ENCODE results near the gene KIF13A. TPM values are rescaled to one million over a fixed set of nuclear protein-coding genes. Genes with fewer than 3 reads are reported as not detected.
"Not testable (repeated sequence)": the region's sequence is repeated elsewhere in the genome, so short reads cannot be mapped to it uniquely, and the experiment has no call there.

KIF13A gene
- total RNA-seq, 1 donor from 2014 or later: 59.0 TPM

- H3K27ac ChIP-seq: no peak overlapping the region
- H3K4me3 ChIP-seq: no peak overlapping the region
- H3K27me3 ChIP-seq: no peaks in the 10 kb centered on the region
- no peaks in the 10 kb centered on the region for H3K9me3 ChIP-seq
- H3K36me3 ChIP-seq: no peaks in the 10 kb centered on the region
- DNase-seq: no peak
- H3K4me1 ChIP-seq: peaks cover 19% of the 10 kb centered on the region
- intact Hi-C loops (cut with DNase I): no loop called here
- TF ChIP-seq CTCF (IDR thresholded peaks at IDR 0.05): no peak
- ATAC-seq: peak; percentile 55
These were observed 69.3 kb downstream of the KIF13A start for GRCh38 chr6:17917837-17918763.

GRCh38 chr6:17914651-17915050 lies 72.8 kb downstream of the KIF13A start:
- H3K9me3 ChIP-seq: no peaks in the 10 kb centered on the region
- H3K4me3 ChIP-seq: no peak overlapping the region
- TF ChIP-seq CTCF (IDR thresholded peaks at IDR 0.05): no peak
- intact Hi-C loops (cut with DNase I): no loop called here
- H3K4me1 ChIP-seq: peaks cover 19% of the 10 kb centered on the region
- no peaks in the 10 kb centered on the region for H3K36me3 ChIP-seq
- no peak for DNase-seq
- H3K27ac ChIP-seq: no peak overlapping the region
- H3K27me3 ChIP-seq: no peaks in the 10 kb centered on the region
- no peak for ATAC-seq

GRCh38 chr6:17912521-17912920 lies 74.9 kb downstream of the KIF13A start:
- TF ChIP-seq CTCF (IDR thresholded peaks at IDR 0.05): no peak
- H3K9me3 ChIP-seq: no peaks in the 10 kb centered on the region
- no peak overlapping the region for H3K4me3 ChIP-seq
- no peaks in the 10 kb centered on the region for H3K27me3 ChIP-seq
- no peaks in the 10 kb centered on the region for H3K36me3 ChIP-seq
- ATAC-seq (no peak), DNase-seq (no peak)
- H3K4me1 ChIP-seq: peaks cover 20% of the 10 kb centered on the region
- H3K27ac ChIP-seq: no peak overlapping the region
- intact Hi-C loops (cut with DNase I): no loop called here

GRCh38 chr6:17911656-17912055 lies 75.8 kb downstream of the KIF13A start:
- ATAC-seq; H3K9me3 ChIP-seq; DNase-seq; H3K27ac ChIP-seq; intact Hi-C loops (cut with DNase I); H3K4me3 ChIP-seq; H3K36me3 ChIP-seq; H3K27me3 ChIP-seq: not testable (repeated sequence)
- peaks cover 29% of the 10 kb centered on the region for H3K4me1 ChIP-seq

GRCh38 chr6:17910189-17910588 lies 77.2 kb downstream of the KIF13A start:
- Histone ChIP-seq H3K9me3 (no peaks in the 10 kb centered on the region), H3K27me3 (no peaks in the 10 kb centered on the region), H3K27ac (no peak overlapping the region), H3K36me3 (no peaks in the 10 kb centered on the region), H3K4me1 (peaks cover 42% of the 10 kb centered on the region), H3K4me3 (no peak overlapping the region)
- DNase-seq (no peak), ATAC-seq (no peak)
- intact Hi-C loops (cut with DNase I): no loop called here
- no peak for TF ChIP-seq CTCF (IDR thresholded peaks at IDR 0.05)

- ATAC-seq (peak; percentile 40), DNase-seq (no peak)
- no peak overlapping the region for H3K27ac ChIP-seq
- TF ChIP-seq CTCF (IDR thresholded peaks at IDR 0.05): no peak
- no peaks in the 10 kb centered on the region for H3K27me3 ChIP-seq
- intact Hi-C loops (cut with DNase I): no loop called here
- no peaks in the 10 kb centered on the region for H3K36me3 ChIP-seq
- peaks cover 56% of the 10 kb centered on the region for H3K4me1 ChIP-seq
- H3K9me3 ChIP-seq: no peaks in the 10 kb centered on the region
- no peak overlapping the region for H3K4me3 ChIP-seq
These were observed 78.6 kb downstream of the KIF13A start for GRCh38 chr6:17908831-17909230.

All from upper lobe of right lung (tissue), 1 donor.